K562 (cell line): ENCODE results near the gene PCID2. TPM values are rescaled to one million over a fixed set of nuclear protein-coding genes. Genes with fewer than 3 reads are reported as not detected.

Source experiments
- ATAC-seq: fragments of 200-7000 bp; cut with Tn5 transposase; 3 replicates; pipeline ENCODE4 v1.9.1; 2020; ENCODE audit warnings: moderate library complexity
- BruUV-seq: library from RNA; stranded (reverse); fragments of 400-500 nt; replicated peaks from 2 replicates; lab custom pipeline; 2021; lab: Mats Ljungman, UMichigan
- CTCF ChIA-PET: fragments of 300-600 bp; formaldehyde crosslinking; extraction: SDS; loops from one replicate; lab custom pipeline; 2021; ENCODE audit warnings: low intra/inter-chr PET ratio; lab: Yijun Ruan, JAX
- POLR2A ChIA-PET: fragments of 300-600, 350-650 bp; sonication (Branson Sonifier 250); formaldehyde crosslinking; extraction: SDS; loops from one replicate; lab custom pipeline; 2021; ENCODE audit warnings: antibody characterized with exemption, inconsistent platforms; lab: Yijun Ruan, JAX
- DNase-seq, 4 experiments: peaks; one replicate each; pipeline versions ENCODE4 v3.0.0 to v3.0.0-alpha.2; 2011 to 2018; ENCODE audit warnings: low spot score in 3 of 4, mixed read lengths in 3 of 4; ENCODE audit errors: extremely low read depth in 1 of 4
- FAIRE-seq: peaks from 2 replicates; lab custom pipeline; 2011; peaks lifted over from hg19 to GRCh38; lab: Jason Lieb, UNC
- H2AFZ ChIP-seq: 2 replicates; pipeline ENCODE4 v1.6.0; 2011; ENCODE audit warnings: low read depth, low read length, control low read depth, inconsistent platforms
- H3K27ac ChIP-seq: fragments of 200-600 bp; 3 replicates; pipeline ENCODE4 v1.8.0; 2011; ENCODE audit warnings: low read depth, mild to moderate bottlenecking, control low read depth, inconsistent platforms, low read length, moderate library complexity, mixed read lengths; ENCODE audit errors: extremely low read depth
- H3K27me3 ChIP-seq, 2 experiments: fragments of 300-600 bp in 1 of 2; 2 replicates in 1 of 2; 3 replicates in 1 of 2; pipeline versions ENCODE4 v1.6.0 to v1.8.0; 2011; ENCODE audit warnings: inconsistent platforms in 2 of 2, low read length in 2 of 2, mild to moderate bottlenecking in 1 of 2, mixed read lengths in 1 of 2, moderate library complexity in 1 of 2; ENCODE audit not compliant: control insufficient read depth in 2 of 2, insufficient read depth in 2 of 2
- H3K36me3 ChIP-seq: fragments of 300-600 bp; 3 replicates; pipeline ENCODE4 v1.8.0; 2011; ENCODE audit warnings: mild to moderate bottlenecking, low read length, inconsistent platforms; ENCODE audit not compliant: control insufficient read depth, insufficient read depth
- H3K4me1 ChIP-seq, 2 experiments: fragments of 200-600 bp in 1 of 2; replicated peaks in 1 of 2; 2 replicates in 1 of 2; 3 replicates in 1 of 2; pipeline versions ENCODE4 v1.5.1 to v1.8.0; 2011; ENCODE audit warnings: inconsistent platforms in 2 of 2, low read length in 2 of 2, mild to moderate bottlenecking in 1 of 2, mixed read lengths in 1 of 2, moderate library complexity in 1 of 2; ENCODE audit not compliant: control insufficient read depth in 2 of 2, insufficient read depth in 2 of 2
- H3K4me2 ChIP-seq: 2 replicates; pipeline ENCODE4 v1.6.1; 2011; ENCODE audit warnings: low read length, control low read depth, inconsistent platforms, mixed read lengths; ENCODE audit not compliant: insufficient read depth
- H3K4me3 ChIP-seq: fragments of 200-600 bp; sonication (generic), shearing (Covaris generic); 2 replicates; pipeline ENCODE4 v1.5.1; 2016; ENCODE audit warnings: control low read depth, inconsistent platforms
- H3K79me2 ChIP-seq: fragments of 200-600 bp; 3 replicates; pipeline ENCODE4 v1.8.0; 2011; ENCODE audit warnings: low read length, inconsistent platforms; ENCODE audit not compliant: control insufficient read depth, insufficient read depth
- H3K9ac ChIP-seq, 2 experiments: 2 replicates each; pipeline versions ENCODE4 v1.6.0 to v1.6.1; 2011; ENCODE audit warnings: low read depth in 2 of 2, low read length in 2 of 2, control low read depth in 1 of 2, inconsistent platforms in 1 of 2, mild to moderate bottlenecking in 1 of 2, mixed read lengths in 1 of 2; ENCODE audit not compliant: insufficient read depth in 1 of 2
- H3K9me1 ChIP-seq: one replicate; pipeline ENCODE4 v1.6.0; 2011; ENCODE audit warnings: inconsistent platforms, mild to moderate bottlenecking, low read length, moderate library complexity; ENCODE audit not compliant: control insufficient read depth, insufficient read depth
- H3K9me3 ChIP-seq: replicated peaks from 2 replicates; pipeline ENCODE4 v1.5.1; 2011; ENCODE audit warnings: low read depth, low read length, inconsistent platforms; ENCODE audit not compliant: control insufficient read depth, insufficient read depth
- H4K20me1 ChIP-seq: replicated peaks from 2 replicates; pipeline ENCODE4 v1.6.1; 2011; ENCODE audit warnings: low read length, inconsistent platforms, mixed read lengths; ENCODE audit not compliant: control insufficient read depth, insufficient read depth
- HNRNPLL ChIP-seq: fragments of 200-400 bp; formaldehyde crosslinking; IDR thresholded peaks from 2 replicates; pipeline ENCODE4 v1.6.1; 2017; ENCODE audit warnings: low read length, low read depth, mild to moderate bottlenecking; ENCODE audit not compliant: poor library complexity, severe bottlenecking
- MEIS2 ChIP-seq: fragments of 450-650 bp; IDR thresholded peaks from 2 replicates; pipeline ENCODE4 v1.6.1; 2014; ENCODE audit warnings: mild to moderate bottlenecking; ENCODE audit not compliant: partially characterized antibody
- ZNF212 ChIP-seq: fragments of 450-650 bp; formaldehyde crosslinking; IDR thresholded peaks from 2 replicates; pipeline ENCODE4 v1.4.0; 2020; ENCODE audit warnings: mild to moderate bottlenecking
- ZNF263 ChIP-seq: sonication (generic); formaldehyde crosslinking; IDR thresholded peaks from 2 replicates; pipeline ENCODE4 v1.8.0; 2022; ENCODE audit warnings: mild to moderate bottlenecking, missing genetic modification reagents, borderline replicate concordance
- WGBS: fragments of 100-300 bp; shearing (Covaris generic); methylation state at CpG from one replicate; pipeline ENCODE4 v1.1.6; 2016; ENCODE audit warnings: low coverage, mixed read lengths; ENCODE audit not compliant: insufficient coverage; ENCODE audit errors: missing lambda C conversion rate; 5-methylcytosine and 5-hydroxymethylcytosine counted together
- in situ Hi-C: fragments of 300-500 bp; cut with MboI; formaldehyde crosslinking; loops from 4 replicates; pipeline ENCODE4 v1.15.0; 2018; ENCODE audit warnings: inconsistent platforms, mixed read lengths
- intact Hi-C: fragments of 100-400 bp; cut with micrococcal nuclease; formaldehyde crosslinking; loops from 2 replicates; pipeline ENCODE4 v1.14.2; 2022
- polyA plus RNA-seq, 8 experiments: library from polyadenylated mRNA; depleted of rRNA in 4 of 8; stranded (reverse) in 5 of 8; unstranded in 3 of 8; fragments of >200 nt; fragmentation: Nextera tagmentation in 2 of 8; fragmentation: Illumina TruSeq in 1 of 8; extraction: Ambion mirVana in 2 of 8; extraction: Trizol in 1 of 8; gene quantifications; 2 replicates each; pipeline versions ENCODE4 v1.2.1 to v1.2.3, GENCODE V29; 2011 to 2014; ENCODE audit warnings: inconsistent platforms in 1 of 8, missing spikeins in 1 of 8
- total RNA-seq, 7 experiments: library from RNA; depleted of rRNA in 6 of 7; stranded (reverse); fragments of >200 nt in 6 of 7; fragmentation: Illumina TruSeq in 2 of 7; extraction: Trizol in 2 of 7; gene quantifications; 2 replicates each; pipeline versions ENCODE4 v1.2.1 to v1.2.3, GENCODE V29; 2011 to 2021; ENCODE audit warnings: low replicate concordance in 1 of 7
- TF ChIP-seq, protein P1 (sequence below): fragments of 250-450 bp; sonication (Bioruptor Pico); IDR thresholded peaks from 2 replicates; pipeline ENCODE4 v1.9.0; 2021; ENCODE audit warnings: mild to moderate bottlenecking
- TF ChIP-seq, protein P2 (sequence below), 2 experiments: fragments of 450-650 bp; IDR thresholded peaks; 2 replicates each; pipeline ENCODE4 v1.6.1; 2016
- TF ChIP-seq, protein P3 (sequence below): fragments of 450-650 bp; formaldehyde crosslinking; IDR thresholded peaks from 2 replicates; pipeline ENCODE4 v1.4.0; 2020; ENCODE audit warnings: mild to moderate bottlenecking

Gene PCID2
- total and polyA plus RNA-seq, 9 of the 15 experiments (the other 6 are each of a cell fraction or from before 2014, with no cell fraction given) = 39.6 to 117 (median 59.6) TPM

DNA sequence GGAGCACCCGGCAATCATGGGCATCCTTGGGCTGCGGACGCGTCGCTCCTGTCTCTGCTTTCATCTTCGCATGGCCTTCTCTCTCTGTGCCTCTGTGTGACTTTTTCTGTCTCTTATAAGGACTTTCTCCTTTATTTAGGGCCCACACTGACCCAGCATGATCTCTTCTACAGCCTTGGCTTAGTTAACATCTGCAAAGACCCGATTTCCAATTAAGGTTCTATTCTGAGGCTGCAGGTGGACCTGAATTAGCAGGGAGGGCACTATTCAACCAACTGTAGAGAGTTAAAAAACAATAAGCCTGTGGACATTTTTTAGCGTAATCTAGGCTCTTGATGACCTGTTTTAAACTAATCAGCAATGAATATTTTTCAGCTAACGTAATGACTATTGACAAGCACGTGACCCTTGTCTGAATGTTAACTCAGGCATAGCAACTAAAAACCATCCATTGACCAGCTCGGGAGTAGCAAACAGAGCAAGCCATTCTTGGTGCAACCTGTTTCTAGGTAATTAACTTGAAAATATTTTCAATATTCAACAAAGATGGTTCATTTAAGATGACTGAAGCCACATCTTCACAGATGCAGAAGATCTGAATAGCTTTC is 70.7 kb downstream of the PCID2 start:
- CTCF ChIA-PET = no interaction called here
- POLR2A ChIA-PET = interaction anchor here (0.6 kb wide), 1 partner anchor 1774 kb away, joined by 3 read pairs; no protein-coding TSS in a partner anchor
- BruUV-seq = no TSS peak
- 42% methylated on average over 11 of the region's 11 CpGs for WGBS
- Histone ChIP-seq H3K9ac (no peak overlapping the region), H3K4me1 (peaks cover 4 to 5% of the 10 kb centered on the region in 2 experiments; a peak in 3 of 5 replicates), H3K27ac (no peak overlapping the region), H3K4me3 (no peak overlapping the region), H2AFZ (no peak overlapping the region), H3K9me3 (no peaks in the 10 kb centered on the region), H3K79me2 (no peaks in the 10 kb centered on the region), H3K27me3 (no peaks in the 10 kb centered on the region; a peak in 2 of 5 replicates), H3K9me1 (no peaks in the 10 kb centered on the region), H4K20me1 (no peaks in the 10 kb centered on the region), H3K4me2 (no peak overlapping the region), H3K36me3 (no peaks in the 10 kb centered on the region)
- TF ChIP-seq, protein P1, sequence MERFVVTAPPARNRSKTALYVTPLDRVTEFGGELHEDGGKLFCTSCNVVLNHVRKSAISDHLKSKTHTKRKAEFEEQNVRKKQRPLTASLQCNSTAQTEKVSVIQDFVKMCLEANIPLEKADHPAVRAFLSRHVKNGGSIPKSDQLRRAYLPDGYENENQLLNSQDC (CRISPR knock-in tag) = no peak
- no peak for TF ChIP-seq ZNF212 (CRISPR knock-in tag)
- no peak for TF ChIP-seq MEIS2
- TF ChIP-seq HNRNPLL = no peak
- TF ChIP-seq, protein P2, sequence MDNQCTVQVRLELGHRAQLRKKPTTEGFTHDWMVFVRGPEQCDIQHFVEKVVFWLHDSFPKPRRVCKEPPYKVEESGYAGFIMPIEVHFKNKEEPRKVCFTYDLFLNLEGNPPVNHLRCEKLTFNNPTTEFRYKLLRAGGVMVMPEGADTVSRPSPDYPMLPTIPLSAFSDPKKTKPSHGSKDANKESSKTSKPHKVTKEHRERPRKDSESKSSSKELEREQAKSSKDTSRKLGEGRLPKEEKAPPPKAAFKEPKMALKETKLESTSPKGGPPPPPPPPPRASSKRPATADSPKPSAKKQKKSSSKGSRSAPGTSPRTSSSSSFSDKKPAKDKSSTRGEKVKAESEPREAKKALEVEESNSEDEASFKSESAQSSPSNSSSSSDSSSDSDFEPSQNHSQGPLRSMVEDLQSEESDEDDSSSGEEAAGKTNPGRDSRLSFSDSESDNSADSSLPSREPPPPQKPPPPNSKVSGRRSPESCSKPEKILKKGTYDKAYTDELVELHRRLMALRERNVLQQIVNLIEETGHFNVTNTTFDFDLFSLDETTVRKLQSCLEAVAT (IDR thresholded peaks at IDR 0.05) = no peak
- no peak for TF ChIP-seq ZNF263 (CRISPR knock-in tag)
- TF ChIP-seq, protein P3, sequence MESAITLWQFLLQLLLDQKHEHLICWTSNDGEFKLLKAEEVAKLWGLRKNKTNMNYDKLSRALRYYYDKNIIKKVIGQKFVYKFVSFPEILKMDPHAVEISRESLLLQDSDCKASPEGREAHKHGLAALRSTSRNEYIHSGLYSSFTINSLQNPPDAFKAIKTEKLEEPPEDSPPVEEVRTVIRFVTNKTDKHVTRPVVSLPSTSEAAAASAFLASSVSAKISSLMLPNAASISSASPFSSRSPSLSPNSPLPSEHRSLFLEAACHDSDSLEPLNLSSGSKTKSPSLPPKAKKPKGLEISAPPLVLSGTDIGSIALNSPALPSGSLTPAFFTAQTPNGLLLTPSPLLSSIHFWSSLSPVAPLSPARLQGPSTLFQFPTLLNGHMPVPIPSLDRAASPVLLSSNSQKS (CRISPR knock-in tag) = no peak
- in situ Hi-C loops = no loop called here
- ATAC-seq (no peak), DNase-seq (no peak), FAIRE-seq (no peak)
- intact Hi-C loops = no loop called here
